Ovary (tissue), 3 donors: ENCODE data around the gene RPTOR.

Experiments
- CTCF ChIP-seq, 3 donors: fragments of 450-650 bp in 2 of 3; fragments of 200-600 bp in 1 of 3; IDR thresholded peaks; one replicate each; pipeline versions ENCODE4 v1.5.1 to v1.8.0; 2016 to 2022; ENCODE audit warnings: antibody characterized with exemption in 3 of 3, mild to moderate bottlenecking in 1 of 3
- EP300 ChIP-seq: sonication (generic); formaldehyde crosslinking; IDR thresholded peaks from one replicate; pipeline ENCODE4 v1.6.1; 2017; ENCODE audit warnings: antibody characterized with exemption
- POLR2A ChIP-seq: fragments of 450-650 bp; IDR thresholded peaks from one replicate; pipeline ENCODE4 v1.6.1; 2017; ENCODE audit warnings: antibody characterized with exemption, mild to moderate bottlenecking, moderate library complexity
- donor health status: DM: no; HTN: no; CAD: no.

GRCh38 chr17:80909635-80910034 is 365.0 kb downstream of the RPTOR start:
- TF ChIP-seq CTCF (IDR thresholded peaks at IDR 0.05): no peak
- TF ChIP-seq EP300: no peak
- TF ChIP-seq POLR2A: no peak
